Measurements from ENCODE around the gene SLC25A19.

Gene SLC25A19

DNA sequence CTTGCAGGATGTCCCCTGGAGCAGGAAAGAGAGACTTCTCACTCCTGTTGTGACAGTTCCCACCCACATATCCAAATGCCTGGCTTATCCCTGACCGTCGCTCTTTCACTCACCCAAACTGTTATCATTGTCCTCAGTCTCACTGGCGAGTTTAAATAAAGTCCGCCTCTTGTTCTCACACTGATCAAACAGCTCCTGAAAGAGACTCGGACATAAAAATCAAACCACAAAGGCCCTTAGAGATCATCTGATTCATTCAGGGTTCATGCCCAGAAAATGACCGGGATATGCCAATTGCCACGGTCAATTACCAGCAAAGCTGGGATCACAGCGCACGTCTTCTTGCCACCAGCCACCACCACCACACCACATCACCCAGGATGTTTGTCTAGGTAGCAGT, 47.7 kb downstream of the SLC25A19 start:
- DNase-seq (ENCODE audit: low read depth): no peak

DNA sequence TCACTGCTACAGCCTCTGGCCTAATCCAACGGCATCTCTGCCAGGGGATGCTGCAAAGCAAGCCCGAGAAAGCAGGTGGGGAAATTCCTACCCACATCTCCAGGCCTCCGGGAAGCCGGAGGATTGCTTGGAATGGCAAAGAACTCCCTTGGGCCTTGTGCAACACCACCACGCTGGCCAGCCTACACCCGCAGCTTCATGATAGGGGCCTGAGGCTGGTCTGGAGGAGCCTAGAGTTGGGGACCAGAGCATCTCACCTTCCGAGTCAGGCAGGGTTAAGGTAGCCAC, 48.1 kb downstream of the SLC25A19 start:
- DNase-seq (ENCODE audit: low read depth): no peak

DNA sequence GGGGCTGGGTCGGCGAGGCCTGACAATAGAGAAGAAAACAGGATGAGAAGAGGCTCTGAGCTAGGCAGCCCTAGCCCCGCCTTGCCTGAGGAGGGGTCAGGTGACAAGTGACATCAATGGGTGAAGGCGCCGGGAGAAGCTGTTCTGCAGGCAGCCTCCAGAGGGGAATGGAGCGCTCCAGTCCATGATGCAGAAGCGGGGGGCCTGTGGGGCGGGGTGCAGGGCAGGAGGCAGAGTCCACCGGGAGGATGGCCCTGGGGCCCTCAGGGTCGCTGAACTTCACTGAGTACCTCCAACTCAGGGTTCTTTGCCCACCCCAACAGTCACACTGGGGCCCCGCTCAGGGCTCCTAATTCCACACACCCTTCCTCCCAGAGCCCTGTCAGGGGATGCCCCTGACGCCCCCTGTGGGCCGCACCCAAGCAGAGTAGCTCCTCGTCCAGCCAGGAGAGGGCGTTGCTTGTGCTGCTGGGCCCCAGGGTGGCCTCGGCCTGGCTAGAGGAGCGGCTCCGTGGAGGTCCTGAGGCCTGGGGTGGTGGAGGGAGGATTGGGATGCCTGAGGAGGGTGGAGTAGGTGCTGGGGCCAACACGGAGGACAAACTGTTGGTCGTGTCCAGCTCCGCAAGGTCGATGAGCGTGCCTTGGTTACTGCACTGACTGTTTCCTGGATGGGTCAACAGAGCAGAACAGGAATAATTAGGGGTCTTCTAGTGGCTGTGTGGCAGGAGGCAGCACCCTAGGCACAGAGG, 48.7 kb downstream of the SLC25A19 start:
- no peak for DNase-seq (ENCODE audit: low read depth)

DNA sequence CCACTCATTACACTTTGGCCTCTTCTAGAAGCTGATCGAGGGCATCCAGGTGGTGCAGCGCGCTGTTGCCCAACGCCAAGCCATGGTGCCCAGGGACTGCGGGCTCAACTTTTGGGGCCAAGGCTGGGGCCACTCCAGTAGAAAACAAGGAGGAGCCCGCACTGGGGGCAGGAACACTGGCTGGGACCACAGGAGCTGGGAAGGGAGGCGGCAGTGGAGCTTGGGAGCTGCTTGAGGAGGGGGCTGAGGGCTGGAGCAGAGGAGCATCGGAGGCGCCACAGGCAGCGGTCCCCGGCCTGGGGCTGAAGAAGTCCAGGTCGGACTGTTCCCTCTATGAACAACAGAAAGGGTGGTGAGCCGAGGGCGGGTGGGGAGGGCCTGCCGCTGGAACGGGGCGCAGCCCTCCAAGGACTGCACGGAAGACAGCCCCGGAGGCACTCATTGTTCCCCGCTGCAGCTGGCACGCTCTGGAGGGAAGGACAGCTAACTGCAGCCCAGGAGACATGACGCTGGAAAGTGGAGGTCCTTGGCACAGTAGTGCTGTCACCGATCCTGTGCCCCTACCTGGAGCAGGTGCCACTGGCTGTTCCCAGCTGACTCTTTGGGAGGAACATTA, 49.3 kb downstream of the SLC25A19 start:
- no peak for DNase-seq (ENCODE audit: low read depth)

DNA sequence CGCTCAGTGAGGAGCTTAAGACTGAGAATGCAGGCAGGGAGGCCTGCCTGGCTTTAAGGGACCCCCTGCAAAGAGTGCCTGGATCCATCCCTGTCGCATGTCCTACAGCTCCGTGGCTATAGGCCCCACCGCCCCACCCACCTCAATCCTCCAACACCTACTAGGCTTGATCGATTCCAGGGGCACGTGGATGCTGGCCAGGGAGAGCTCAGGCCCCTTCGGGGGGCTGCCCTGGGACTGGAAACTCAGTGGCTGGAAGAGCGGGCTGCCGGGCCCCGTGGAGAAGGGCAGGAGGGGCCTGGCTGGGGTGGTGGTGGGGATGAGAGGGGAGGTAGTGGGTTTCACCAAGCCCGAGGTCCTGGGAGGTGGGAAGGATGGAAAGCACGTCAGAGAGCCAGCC, 50.0 kb downstream of the SLC25A19 start:
- no peak for DNase-seq (ENCODE audit: low read depth)

DNA sequence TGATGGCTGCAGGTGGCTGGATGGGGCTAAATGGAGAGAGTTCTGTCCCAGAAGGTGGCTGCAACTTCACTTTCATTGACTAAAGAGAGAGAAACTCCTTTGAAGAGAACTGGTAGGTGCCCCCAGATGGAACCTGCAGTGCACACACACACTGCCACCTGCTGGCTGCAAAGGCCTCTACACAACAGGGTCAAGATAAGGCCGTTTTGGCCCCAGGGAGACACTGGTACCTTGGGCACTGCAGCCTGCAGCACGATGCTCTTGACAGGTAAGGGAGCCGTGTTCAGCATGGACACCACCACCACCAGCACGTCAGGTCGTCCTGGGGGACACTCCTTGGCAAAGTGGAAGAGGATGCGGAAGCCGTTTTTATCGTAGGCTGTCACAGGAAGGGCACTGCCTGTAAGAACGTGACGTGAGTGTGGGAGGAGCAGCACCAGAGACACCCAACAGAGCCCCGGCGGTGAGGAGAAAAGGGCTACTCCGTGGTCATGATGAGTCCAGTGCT, 50.5 kb downstream of the SLC25A19 start:
- peak; percentile 40 for DNase-seq (ENCODE audit: low read depth)

DNA sequence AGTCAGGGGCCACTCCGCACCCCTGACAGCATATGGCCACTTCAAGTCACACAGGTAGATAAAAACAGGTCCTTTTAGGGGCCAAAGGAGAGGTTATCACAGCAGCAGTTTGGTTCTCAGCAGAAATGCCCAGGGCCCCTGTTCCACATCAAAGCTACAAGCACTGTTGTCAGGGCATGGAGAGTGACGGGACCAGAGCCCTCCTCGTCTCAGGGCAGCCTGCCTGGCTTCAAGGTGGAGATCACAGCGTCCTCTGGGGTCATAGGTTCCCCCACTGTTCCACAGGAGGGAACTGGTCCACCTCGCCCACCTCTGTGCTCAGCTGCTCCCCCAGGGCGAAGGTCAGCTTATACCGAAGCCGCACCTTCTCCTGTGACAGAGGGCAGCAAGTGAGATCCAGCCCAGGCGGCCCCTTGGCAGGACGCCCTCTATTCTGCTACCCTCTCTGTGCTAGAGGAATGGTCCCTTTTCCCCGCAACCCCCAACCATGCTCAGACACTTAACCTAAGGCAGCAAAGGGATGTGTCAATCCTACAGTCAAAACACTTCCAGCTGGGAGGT, 51.1 kb downstream of the SLC25A19 start:
- no peak for DNase-seq (ENCODE audit: low read depth)

DNA sequence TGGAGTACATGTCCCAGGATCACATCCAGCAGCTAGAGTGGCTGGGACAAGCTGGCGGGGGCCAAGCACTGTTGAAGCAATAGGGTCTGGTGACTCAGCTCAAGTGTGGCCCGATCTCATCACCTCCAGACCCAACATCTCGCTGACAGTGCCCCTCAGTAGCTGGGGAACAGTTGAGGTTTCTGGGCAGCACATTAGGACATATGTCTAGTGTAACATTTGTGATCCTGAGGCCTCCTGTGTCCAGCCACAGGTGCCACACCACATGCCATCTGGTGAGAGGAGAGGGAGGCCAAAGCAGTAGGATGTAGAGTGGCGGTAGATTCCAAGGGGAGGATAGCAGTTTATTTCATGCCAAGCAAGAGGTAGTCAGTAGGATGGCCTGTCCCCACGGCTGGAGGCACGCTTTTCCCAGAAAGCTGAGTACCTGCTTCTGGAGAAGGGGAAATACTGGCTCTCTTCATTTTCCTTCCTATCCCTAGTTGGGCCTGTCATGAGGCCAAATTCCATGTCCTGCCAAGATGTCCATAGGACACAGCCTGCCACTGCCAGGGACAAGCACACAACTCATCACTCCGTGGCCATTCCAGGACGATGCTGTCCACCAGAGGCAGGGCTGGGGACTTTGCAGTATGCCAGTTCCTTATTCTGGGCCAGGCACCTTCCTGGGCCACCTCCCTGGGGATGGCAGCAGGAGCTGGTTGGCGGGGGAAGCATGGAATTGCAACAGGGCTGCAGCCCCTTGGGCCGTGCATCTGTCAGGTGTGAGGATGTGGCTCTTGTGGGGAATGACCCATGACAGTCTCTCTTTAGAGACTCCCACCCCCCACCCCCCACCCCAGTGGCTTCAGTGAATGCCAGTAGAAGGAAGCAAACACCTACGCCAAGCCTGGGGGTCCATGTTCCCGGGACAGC, 51.9 kb downstream of the SLC25A19 start:
- no peak for DNase-seq (ENCODE audit: low read depth)

DNA sequence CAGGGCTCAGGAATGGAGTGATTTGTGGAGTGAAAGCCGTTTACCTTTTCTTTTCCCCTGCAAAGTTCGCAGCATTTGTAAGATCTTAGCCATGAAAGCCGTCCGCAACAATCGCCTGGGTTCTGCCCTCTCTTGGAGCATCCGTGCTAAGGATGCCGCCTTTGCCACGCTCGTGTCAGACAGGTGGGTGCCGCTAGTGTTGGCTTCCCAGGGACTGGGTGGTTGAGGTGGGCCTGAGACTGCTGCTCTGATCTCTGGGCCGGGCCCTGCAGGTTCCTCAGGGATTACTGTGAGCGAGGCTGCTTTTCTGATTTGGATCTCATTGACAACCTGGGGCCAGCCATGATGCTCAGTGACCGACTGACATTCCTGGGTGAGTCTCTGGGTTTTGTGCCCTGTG, 56.4 kb downstream of the SLC25A19 start:
- DNase-seq (ENCODE audit: low read depth): no peak

DNA sequence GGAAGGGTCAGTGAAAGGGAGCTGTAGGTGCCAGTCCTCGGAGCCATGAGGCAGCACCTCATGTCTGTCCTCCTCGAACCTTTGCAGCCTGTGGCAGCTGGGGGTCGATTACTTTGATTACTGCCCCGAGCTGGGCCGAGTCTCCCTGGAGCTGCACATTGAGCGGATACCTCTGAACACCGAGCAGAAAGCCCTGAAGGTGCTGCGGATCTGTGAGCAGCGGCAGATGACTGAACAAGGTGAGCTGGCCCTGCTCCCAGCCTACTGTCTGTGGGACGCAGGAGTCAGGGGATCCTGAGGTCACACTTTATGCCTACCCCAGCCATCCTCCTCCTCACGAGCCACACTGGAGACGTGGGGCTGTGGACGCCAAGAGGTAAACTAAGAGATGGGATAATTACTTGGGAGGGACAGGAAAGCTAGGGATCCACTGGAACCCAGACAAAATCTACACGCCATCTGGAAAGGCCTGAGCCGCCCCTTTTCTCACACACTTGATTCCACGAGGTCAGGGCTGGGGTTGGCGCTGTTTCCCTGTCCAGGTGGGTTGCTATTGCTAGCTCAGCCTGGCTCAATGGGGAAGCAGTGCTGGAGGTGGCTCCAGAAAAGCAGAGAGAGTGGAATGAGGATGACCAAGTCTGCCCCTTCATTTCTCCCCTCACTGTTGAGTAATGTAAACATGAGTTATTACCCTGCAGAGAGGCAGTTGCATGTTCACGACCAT, 57.3 kb downstream of the SLC25A19 start:
- DNase-seq (ENCODE audit: low read depth): no peak

DNA sequence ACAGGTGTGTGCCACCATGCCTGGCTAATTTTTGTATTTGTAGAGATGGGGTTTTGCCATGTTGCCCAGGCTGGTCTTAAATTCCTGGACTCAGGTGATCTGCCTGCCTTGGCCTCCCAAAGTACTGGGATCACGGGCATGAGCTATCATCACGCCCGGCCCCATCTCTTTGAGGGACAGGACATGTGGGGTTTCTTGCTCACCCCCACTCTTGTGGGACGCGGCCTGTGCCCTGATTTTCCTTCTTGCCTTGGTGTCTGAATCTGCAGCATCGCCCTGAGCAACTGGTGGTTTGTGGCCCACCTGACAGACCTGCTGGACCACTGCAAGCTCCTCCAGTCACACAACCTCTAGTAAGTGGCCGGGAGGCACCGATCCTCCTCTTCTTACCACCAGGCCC, 58.2 kb downstream of the SLC25A19 start:
- DNase-seq (ENCODE audit: low read depth): no peak

DNA sequence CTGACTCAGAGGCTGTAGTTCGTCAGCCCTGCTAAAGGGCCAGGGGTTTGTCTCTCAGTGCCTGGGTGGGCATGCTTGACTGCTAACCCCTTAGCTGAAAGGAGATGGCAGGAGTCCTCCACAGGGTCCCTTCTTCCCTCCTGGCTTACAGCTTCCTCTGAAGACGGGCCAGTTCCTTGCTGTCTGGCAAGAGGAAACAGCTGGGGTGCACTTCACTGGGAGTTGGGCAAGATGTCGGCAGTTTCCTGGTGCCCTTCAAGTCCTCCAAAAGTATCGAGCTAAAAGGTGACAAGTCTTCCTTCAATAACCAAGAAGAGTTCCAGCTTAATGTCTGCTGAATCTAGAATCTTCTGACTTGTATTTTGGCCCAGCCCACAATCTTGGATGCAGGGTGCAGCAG, 60.4 kb downstream of the SLC25A19 start:
- DNase-seq (ENCODE audit: low read depth): no peak

DNA sequence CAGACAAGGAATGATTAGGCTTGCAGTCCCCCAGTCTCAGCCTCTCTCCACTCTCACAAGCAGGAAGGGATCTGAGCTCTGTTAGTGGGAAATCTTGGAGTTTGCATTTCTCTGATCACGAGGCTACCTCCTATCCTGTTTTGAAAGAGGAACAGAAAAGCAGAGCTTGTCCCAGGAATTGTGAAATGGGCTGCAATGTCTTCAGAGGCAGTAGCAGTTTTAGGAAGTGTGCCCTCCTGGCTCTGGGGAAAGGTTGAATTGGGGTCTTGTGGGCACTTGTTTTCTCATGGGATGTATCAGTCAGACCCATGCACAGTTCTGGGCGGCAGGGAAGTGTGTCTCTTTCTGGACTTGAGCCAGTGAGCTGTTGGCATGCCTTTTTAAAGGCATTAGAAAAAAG, 60.9 kb downstream of the SLC25A19 start:
- DNase-seq (ENCODE audit: low read depth): no peak

DNA sequence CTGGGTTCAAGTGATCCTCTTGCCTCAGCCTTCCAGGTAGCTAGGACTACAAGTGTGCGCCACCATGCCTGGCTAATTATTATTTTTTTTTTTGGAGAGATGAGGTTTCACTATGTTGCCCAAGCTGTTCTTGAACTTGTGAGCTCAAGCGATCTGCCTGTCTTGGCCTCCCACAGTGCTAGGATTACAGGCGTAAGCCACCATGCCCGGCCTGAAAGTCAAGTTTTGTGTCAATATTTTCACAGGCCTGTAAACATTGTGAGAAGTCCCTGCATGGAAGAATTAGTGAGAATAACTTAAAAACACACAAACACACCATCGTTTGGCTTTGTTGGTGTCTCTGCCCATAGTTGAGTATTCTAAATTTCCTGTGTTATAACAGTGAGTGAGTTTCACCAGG, 61.5 kb downstream of the SLC25A19 start:
- DNase-seq (ENCODE audit: low read depth): no peak

DNA sequence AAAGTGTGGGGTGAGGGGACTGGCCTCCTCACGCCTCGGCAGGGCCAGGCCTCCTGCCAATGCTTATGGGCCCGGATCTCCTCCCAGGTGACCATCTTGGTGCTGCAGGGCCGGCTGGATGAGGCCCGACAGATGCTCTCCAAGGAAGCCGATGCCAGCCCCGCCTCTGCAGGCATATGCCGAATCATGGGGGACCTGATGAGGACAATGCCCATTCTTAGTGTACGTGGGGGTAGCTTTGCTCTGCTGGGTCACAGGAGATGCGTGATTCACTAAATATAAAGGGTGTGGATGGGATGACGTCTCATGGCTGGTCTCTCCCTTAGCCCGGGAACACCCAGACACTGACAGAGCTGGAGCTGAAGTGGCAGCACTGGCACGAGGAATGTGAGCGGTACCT, 64.2 kb downstream of the SLC25A19 start:
- DNase-seq (ENCODE audit: low read depth): no peak
